Fibroblast of skin of right quadriceps (primary cell): ENCODE data around the gene PLOD3.

Experiments
- DNase-seq: peaks from one replicate; pipeline ENCODE4 v3.0.0-alpha.2; 2013

PLOD3 gene

DNA sequence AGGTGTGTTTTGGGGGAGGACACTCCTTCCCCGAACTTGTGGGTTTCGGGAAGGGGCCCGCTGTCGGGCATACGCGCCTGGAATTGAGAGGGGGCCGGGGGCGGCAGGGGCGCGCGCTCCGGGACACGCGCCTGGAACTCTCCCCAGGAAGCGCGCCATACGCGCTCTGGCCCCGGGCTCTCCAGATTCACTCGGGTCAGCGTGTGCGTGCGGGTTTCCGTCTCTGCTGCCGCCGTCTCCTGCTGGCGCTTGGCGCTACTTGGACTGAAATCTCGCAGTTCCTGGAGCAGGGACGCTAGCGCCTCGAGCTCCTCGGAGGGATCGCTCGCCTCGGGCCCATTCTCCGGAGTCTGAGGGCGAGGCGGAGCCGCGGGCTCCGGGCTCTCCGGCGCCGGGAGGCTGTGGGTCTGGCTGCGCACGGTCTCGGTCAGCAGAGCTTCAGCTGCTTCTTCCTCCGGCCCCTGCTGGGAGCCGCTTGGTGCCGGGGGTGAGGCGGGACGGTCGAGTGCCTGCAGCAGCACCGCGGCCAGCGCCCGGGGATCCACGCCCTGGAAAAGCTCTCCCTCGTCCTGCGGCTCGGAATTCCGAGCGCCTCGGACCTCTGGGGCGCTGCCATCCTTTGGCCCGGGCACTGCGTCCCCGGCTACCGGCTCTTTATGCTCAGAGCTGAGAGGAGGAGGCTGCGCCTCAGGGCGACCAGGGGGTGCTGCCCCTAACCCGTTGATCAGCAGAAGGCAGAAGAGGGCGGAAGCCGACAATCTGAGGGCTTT, 53.1 kb downstream of the PLOD3 start:
- DNase-seq, result peak; percentile 53

DNA sequence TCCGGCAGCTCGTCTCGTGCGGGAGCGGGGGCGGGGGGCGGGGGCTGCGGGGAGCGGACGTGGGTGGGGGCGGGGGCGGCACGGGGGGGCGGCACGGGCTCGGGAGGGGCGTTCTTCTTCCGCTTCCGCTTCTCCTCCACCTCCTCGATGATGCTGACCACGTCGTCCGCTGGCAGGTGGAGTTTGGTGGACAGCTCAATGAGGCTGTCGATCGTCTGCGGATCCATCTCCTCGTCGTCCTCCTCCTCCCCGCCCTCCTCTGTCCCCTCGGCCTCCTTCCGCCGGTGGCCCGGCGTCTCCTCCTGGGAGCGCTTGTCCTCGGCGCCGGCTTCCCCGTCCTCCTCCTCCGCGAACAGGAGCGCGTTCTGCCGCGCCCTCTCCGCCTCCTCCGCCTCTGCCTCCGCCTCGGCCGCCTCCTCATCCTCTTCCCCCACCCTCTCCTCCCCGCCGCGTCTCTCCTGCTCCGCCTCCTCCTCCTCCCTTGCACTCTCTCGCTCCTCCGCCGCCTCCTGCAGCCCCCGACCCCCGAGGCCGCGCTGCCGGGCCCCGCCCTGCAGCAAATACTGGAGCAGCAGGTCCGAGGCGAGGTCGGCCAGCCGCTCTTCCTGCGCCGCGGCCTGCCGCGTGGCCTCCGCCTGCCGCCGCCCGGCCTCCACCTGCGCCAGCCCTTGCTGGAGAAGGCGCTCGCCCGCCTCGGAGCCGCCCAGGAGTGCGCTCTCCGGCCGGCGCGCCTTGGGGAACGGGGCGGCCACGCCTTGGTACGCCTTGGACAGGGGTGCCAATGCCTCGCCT, 53.9 kb downstream of the PLOD3 start:
- no peak for DNase-seq

DNA sequence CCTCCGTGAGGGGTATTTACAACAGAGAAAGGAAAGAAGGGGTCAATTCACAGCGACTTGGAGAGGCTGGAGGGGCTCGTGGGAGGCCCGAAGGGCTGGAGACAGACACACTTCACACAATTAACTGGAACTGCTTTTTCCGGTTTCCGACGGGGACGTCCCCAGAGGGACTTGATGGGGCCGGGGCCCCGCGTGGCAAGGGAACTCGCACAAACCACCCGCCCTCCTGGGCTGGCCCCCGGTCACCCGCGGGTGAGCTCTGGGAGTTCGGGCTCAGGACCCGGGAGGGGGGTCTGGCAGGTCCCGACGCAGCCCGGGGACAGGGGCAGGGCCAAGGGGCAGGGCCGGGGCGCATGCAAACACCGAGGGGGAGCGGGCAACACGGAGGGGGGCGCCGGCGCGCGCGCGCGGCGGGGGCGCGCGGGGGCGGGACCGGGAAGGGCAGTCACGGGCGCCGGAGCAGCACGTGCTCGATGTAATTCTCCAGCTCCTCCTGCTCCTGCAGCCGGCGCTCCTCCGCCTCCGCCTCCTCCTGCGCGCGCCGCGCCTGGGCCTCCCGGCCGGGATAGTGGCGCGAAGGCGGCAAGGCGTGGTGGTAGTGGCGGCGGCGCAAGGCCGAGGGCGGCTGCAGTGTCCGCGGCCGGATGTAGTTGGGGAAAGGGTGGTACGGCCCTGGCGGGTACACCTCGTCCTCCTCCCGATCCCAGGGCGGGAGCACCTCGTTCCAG, 54.7 kb downstream of the PLOD3 start:
- DNase-seq, result peak; percentile 55

DNA sequence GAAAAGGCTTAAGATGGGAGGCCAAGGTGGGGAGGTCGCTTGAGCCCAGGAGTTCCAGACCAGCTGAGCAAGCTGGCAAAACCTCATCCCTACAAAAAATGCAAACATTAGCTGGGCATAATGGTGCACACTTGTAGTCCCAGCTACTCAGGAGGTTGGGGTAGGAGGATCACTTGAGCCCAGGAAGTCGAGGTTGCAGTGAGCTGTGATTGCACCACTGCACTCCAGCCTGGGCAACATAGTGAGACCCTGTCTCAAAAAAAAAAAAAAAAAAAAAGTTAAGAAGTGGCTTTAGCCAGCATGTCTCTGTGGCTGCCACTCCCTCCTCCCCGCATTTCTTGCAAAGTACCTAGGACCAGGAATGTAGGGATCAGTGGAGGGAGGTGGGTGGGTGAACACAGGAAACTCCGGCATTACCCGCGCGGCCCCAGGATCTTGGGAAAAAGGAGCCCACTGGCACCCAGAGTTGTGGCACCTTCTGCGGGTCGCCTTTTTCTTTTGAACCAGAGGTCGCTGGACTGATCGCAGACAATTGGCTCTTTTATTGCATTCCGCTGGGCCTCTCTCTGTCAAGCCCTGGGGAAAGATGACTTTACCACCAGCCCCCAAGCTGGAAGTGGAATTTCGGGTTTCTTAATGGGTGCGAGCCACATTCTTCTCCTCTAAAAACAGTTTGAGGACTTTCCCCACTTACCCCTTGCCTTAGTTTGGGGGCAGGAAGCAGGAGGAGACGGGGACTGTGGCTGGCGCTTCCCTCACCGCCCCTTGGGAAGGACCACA, 55.5 kb downstream of the PLOD3 start:
- DNase-seq, result no peak

DNA sequence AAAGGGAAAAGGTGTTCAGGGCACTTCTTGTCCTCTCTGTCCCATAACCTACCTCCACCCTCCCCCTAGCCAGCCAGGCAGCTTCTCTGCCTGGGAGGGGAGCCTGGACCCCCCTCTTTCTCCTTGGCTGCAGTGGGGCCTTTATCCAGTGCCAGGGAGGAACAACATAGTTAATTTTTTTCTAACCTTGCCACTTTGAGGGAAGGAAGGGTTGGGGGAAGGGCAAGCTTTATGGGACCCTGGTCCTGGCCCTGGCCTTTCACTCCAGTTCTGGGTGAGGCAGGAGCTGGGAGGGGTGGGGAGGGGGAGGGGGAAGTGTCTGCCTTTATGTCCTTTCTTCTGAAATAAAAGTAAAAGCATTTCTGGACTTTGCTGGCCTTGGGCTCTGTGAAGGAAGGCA, 56.5 kb downstream of the PLOD3 start:
- no peak for DNase-seq

DNA sequence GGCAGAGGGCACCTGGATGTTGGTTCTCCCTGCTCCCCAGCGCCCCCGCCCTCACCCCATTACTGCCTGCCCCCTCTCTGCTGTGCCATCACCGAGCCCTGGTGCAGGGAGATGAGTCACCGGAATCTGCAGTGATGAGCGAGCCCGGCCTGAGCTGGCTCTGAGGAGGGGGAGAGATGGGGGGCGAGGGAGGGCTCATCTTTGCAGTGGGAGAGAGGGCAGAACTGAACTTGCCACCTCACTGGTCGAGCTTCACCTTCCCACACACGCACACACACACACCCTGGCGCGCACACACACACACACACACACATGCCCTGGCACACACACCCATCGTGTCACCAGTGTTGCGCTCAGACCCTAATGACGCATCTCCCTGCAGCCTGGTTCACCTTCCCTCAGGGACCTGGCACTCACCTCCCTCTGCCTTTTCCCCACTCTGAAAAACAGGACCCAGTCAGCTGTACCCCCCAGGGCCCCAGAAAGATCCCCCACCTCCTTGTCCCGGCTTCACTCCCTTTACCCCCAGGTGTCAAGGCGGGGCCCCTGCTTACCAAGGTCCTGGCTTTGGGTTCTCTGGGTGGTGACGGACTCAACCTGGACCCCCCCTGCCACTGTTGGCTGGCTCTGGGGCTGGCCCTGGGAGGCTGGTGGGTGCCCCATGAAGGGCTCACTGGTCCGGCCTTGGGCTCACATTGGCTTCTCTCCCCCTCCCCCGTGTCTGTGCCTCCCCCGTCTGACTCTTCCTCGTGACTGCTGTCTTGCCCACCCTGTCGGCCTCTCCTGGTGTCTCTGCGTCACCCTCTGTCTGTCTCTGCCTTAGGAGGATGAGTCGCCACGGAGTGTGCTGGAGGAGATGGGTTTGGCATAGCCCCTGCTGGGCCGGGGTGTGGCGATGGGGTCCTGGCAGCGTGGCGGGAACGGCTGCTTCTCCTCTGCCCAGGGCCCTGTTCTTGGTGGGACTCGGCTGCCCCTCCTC, 57.4 kb downstream of the PLOD3 start:
- peak; percentile 52 for DNase-seq

DNA sequence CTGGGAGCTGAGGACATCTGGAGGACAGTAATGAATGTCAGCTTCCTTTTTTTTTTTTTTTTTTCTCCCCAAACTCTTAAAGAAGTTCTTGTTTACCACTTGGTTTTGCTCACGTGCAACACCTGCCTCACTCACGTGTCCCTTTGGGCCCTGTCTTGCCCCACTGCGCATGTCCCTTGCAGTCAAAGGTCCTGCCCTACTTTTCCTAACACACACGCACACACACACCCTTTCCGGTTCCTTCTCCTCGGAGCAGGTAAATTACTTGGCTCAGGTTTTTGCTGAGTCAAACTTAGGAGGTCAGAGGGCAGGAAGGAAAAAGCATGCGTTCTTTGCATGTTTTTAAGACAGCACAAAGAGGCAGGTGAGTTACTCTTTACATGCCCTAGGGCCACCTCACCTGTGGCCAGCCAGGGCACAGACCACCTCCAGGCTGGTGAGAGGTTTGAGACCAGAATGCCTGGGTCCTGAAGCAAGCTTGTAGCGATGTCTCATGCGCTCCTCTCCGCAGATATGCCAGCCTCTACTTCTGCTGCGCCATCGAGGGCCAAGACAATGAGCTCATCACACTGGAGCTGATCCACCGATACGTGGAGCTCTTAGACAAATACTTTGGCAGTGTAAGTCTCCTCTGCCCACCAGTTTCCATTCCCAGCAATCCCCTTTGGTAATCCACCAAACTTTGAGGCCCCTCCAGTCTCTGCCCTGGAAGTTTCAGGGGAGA, 60.4 kb downstream of the PLOD3 start:
- no peak for DNase-seq

DNA sequence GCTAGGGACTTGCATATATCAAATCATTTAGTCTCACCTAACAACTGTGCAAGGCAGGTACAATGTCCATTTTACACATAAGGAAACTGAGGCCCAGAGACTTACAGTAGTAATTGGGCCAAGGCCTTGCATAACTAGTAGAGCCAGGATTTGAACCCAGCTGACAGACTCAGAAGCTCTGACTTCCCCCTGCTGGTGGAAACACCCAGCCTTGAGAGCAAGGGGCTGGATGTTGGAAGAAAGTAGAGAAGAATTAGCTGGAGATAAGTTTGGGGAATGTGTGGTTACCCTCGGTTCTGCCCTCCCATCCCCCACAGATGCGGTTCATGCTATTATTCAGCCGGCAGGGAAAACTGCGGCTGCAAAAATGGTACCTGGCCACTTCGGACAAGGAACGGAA, 61.1 kb downstream of the PLOD3 start:
- DNase-seq, result no peak
